COR-L47 (cell line): ENCODE results near the gene UGT1A10.
"Not testable (repeated sequence)": the region's sequence is repeated elsewhere in the genome, so short reads cannot be mapped to it uniquely, and the experiment has no call there.

Experiments
- DNase-seq: peaks from one replicate; lab custom pipeline; 2025; lab: John Stamatoyannopoulos, UW

The UGT1A10 gene

DNA sequence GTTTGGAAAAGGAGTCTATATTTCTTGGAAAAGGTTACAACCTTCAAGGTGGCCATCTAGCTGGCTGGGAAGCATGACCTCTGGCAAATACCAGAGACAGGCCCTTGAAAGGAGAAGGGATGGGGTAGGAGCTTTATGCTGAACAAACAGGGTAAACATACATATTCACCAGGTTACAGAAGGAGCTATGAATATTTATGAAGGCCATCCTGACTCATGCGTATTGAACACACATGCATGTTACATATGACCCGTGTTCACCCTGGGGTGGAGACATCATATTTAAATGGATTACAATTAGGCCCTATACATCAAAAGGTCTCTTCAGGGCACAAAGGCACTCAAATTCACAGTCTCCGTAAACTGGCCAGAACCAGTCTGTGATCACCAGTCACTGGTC, 19.7 kb downstream of the UGT1A10 start:
- not testable (repeated sequence) for DNase-seq

DNA sequence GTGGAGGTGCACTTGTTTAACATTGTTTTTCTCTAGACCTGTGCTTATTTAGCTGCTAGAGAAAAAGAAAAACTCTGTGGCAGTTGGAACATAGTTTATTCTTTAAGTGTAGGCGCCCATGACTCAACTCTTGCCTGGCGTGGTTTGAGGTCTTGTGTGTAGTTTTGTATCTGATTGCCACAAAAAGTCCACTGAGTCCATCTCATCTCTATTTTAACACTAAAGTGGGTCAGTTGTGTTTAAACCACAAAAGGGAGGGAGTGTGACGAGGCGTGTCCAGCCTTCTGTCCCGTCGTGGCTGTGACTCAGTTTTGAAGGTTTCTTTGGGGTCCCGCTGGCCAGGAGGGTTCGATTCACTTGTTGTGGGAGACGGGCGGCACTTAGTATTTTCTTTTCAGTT, 20.2 kb downstream of the UGT1A10 start:
- no peak for DNase-seq

DNA sequence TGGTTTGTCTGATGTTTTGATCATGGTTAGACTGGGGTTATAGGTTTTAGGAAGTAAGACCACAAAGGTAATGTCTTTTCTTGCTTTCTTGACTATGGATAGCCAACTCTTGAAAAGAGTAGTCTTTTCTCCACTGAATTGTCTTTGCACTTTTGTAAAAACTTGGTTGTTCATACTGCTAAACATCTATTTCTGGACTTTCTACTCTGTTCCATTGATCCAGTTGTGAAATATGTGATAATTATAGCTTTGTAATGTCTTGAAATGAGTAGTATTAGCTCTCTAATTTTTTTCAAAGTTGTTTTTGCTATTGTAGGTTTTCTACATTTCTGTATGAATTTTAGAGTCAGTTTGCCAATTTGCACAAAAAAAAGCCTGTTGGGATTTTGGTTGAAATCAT, 22.4 kb downstream of the UGT1A10 start:
- DNase-seq: no peak

DNA sequence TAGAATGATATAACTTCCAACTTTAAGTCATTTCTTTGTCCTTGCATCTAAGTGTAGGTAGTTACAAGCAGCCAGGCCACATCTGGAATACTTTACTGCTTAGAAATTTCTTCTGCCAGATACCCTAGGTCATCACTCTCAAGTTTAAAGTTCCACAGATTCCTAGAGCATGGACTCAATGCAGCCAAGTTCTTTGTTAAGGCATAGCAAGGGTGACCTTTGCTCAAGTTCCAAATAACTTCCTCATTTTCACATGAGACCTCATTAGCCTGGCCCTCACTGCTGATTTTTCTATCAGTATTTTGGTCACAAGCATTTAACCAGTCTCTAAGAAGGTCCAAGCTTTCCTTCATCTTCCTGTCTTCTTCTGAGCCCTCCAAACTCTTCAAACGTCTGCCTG, 27.7 kb downstream of the UGT1A10 start:
- DNase-seq: no peak

DNA sequence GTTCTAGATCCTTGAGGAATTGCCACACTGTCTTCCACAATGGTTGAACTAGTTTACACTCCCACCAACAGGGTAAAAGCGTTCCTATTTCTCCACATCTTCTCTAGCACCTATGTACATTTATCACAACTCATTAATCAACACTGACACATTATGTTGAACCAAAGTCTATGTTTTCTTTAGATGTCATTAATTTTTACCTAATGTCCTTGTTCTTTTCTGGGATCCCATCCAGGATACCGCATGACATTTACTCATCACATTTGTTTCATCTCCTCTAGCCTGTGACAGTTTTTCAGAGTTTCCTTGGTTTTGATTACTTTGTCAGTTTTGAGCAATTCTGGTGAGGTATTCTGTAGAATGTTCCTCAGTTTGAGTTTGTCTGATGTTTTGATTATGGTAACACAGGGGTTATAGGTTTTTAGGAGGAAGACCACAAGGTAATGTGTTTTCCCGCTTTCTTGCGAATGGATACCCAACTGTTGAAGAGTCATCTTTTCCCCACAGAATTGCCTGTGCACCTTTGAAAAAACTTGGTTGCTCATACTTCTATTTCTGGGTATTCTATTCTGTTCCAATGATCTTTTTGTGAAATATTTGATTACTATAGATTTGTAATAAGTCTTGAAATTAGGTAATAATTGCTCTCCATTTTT, 32.5 kb downstream of the UGT1A10 start:
- no peak for DNase-seq

DNA sequence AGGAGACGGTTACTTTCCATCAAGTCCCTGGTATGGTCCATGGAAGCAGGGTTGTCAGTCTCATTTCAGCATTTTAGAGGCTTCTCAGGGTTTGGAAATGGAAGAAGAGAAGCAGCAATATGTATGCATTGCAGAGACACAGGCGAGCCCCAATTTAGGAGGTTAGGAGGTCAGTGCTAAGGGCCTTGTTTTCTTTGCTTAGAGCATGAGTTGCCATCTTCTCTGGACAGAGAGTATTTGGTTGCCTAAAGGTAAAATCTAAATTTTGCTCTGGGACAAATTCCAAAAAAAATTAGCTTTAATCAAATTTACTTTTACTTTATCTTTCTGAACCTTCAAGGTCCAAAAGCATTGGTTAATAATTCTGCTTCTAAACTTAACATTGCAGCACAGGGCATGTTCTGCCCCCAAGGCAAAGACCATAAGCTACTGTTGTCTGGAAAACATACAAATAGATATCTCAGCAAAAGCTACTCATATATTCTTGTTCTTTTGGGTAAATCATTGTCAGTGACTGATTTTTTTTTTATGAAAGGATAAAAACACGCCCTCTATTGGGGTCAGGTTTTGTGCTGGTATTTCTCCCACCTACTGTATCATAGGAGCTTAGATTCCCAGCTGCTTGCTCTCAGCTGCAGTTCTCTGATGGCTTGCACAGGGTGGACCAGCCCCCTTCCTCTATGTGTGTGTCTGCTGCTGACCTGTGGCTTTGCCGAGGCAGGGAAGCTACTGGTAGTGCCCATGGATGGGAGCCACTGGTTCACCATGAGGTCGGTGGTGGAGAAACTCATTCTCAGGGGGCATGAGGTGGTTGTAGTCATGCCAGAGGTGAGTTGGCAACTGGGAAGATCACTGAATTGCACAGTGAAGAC, 35.3 kb downstream of the UGT1A10 start, which contains the start of gene UGT1A9:
TSS of gene UGT1A9 (plus strand) at position 609 of the 872 bp plus-strand sequence. CDS start at position 646, 37 bp downstream.
- no peak for DNase-seq

DNA sequence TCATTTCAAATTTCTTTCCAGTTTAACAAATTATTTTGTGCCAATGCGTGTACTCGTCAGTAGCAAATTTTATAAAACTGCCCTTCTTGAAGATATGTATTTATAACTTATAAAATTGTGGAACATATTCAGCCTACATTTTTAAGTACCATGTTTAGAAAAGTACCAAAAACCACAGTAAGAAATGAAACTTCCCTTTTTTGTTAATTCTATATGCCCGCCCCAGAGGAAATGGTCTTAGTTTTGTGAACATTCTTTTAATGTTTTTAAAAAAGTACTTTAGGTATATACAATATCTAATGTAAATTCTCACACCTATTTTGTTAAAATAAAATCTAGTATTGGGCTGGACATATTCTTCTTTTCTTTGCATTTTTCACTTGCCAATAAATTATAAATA, 36.6 kb downstream of the UGT1A10 start:
- no peak for DNase-seq

DNA sequence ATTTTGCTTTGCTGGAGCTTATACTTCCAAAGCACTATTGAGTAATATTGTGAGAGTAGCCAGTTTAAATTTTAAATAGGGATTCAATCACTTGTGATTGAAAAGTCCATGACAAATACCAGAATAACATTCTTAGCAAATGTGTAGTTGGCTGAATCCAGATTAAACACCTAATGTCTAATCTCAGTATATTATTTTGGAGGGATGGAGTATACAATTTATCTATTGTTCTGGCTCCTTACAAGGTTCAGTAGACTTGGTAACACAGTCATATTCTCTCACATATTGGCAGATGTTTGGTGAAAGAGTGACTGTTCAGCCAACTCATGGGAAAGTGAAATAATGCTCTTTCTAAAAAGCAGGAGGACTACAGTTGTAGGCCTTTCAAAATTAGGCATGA, 37.6 kb downstream of the UGT1A10 start:
- no peak for DNase-seq

DNA sequence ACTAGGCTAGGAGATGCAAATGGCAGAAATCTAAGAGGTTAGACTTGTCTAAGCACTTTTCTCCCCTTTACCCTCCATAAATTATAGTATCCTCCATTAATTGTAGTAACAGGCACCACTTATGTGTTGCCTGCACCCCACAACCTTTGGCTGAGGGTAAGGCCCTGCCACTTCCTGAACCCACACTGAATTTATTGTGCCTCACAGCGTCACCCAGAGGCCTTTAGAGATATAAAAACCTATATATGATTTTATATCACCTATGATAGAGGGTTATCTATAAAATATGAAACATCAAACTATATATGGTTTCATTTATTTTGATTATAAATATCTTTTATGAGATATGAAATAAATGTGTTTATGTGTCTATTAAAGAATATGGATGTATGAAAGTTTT, 38.1 kb downstream of the UGT1A10 start:
- no peak for DNase-seq

DNA sequence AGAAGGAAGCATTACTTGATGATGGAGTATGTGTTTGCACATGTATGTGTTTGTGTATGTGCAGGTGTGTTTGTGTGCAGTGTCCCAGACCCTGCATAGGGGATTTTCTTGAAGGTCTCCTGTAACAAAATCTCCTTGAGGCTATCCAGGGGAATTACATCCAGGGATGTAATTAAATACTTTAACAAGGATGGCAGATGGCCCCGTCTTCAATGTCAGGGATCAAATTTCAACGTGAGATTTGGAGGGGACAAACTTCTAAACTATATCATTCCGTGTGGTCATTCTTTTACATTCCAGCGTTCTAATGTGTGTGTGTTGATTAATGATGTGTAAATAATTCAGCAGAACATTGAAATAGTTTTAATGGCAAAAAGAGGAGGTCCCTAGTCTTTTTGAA, 38.7 kb downstream of the UGT1A10 start:
- no peak for DNase-seq

DNA sequence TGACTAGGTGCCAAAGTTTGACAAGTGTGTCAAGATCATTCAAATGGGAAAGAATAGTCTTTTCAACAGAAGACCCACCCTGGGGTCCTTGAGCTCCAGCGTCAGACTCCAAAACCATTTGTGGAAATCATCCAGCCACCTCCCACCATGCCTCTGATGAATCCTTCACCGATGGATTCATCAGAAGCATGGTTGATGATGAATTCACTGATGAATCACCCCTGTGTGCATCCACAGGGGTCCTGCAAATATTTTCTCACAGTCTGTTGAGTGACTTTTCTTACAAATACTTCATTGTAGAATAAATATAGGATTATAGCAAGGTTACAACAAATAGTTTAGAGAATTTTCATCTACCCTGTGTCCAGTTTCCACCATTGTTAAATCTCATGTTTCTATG, 39.8 kb downstream of the UGT1A10 start:
- DNase-seq: no peak

DNA sequence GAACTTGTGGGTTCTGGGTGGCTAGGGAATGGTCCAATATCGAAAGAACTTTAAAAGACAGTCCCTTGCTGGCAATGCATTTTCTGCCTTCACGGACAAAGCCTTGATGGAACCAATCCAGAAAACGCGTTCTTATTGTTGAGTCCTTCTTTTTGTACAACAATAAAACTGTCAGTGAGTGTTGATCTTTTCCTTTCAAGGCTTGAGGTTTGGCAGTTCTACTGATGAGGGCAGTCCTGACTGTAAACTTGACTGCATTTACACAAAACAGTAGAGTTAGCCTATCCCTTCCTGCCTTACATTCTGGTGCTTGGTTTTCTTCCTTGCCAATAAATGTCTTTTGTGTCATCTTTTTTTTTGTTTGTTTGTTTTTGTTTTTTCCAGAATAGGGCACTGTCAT, 42.9 kb downstream of the UGT1A10 start:
- peak; percentile 5 for DNase-seq

DNA sequence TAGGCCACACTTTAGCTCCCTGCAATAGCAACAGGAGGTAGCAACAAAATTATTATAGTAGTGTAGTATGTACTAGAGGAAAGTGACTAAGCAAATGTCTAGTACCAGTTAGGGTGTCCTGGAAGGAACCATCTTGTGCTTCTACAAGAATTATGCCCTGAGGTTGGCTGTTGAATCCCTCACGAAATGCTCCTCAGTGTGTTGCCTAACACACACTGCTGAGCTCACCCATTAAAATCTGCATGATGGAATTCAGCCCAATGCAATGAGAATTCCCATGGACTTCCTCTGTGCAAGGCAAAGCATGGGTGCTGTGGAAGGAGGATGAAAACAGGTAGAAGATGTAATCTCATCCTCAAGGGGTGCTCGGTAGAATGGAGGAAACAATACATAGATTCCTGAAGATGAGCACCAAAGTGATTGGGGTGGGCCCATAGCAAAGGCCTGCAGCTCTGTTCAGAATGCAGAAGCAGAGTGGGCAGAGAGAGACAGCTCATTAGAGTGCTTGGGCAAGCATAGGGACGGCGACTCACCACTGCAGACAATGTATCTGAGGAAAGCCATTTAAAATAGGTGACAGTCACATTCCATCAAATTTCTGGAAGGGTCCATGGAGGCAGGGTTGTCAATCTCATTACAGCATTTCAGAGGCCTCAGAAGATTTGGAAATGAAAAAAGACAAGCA, 44.3 kb downstream of the UGT1A10 start:
- no peak for DNase-seq

DNA sequence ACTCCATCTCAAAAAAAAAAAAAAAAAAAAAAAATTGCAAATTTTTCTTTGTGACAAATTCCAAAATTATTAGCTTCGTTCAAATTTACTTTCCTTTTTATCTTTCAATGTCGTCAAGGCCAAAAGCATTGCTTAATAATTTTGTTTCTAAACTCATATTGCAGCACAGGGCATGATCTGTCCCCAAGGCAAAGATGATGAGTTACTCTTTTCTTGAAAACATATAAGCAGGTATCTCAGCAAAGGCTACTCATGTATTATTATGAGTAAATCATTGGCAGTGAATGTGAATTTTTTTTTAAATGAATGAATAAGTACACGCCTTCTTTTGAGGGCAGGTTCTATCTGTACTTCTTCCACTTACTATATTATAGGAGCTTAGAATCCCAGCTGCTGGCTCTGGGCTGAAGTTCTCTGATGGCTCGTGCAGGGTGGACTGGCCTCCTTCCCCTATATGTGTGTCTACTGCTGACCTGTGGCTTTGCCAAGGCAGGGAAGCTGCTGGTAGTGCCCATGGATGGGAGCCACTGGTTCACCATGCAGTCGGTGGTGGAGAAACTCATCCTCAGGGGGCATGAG, 45.4 kb downstream of the UGT1A10 start, which contains the start of gene UGT1A7:
TSS of gene UGT1A7 (plus strand) at position 381 of the 579 bp plus-strand sequence. CDS start at position 418, 37 bp downstream.
- no peak for DNase-seq

DNA sequence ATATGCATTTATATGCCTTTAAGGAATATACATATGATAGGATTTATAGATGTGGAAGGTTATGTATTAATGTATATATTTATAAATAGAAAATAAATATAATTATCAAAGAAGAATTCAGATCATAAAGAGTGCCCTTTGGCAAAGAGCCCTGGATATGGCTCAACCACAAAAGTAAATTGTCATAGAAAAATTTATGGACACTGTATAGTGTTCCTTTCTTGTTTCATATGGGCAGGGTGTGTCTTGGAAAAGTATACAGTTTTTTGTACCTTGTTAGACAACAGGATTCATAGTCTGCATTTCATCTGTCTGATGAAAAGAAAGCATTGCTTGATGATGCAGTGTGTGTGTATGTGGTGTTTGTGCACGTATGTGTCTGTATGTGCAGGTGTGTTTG, 48.4 kb downstream of the UGT1A10 start:
- DNase-seq: no peak

DNA sequence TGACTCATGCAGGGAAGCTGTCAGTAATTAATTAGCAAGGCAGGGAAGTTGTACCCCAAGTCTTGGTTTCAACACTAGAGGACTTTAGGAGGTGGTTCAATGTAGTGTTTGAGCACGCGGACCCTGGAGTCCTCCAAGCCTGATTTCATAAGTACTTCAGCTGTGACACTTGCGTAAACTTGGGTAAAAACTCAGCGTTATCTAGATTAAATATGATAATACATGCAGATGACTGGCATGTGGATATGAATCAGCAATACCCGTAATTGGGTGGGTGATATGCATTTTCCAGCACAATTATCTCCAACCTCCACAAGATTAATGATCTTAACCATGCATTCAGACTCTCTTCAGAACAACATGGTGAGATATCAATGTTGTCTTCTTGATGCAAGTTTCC, 50.7 kb downstream of the UGT1A10 start:
- DNase-seq: no peak

DNA sequence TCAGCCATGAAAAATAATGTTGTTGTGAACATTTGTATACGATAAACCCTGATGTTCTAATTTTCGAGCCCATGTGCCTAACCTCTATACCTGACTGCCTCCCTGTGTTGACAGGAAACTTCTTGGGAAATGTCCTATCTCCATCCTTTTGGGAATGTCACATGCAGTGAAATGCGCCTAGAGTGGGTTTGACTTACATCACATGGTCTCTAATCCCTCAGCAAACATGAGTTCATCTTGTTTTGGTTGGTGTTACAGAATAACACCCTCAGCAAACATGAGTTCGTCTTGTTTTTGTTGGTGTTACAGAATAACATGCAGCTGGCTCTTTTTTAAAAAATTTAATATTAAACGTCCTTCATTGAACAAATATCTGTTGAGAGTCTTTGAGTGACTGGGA, 52.1 kb downstream of the UGT1A10 start:
- no peak for DNase-seq

DNA sequence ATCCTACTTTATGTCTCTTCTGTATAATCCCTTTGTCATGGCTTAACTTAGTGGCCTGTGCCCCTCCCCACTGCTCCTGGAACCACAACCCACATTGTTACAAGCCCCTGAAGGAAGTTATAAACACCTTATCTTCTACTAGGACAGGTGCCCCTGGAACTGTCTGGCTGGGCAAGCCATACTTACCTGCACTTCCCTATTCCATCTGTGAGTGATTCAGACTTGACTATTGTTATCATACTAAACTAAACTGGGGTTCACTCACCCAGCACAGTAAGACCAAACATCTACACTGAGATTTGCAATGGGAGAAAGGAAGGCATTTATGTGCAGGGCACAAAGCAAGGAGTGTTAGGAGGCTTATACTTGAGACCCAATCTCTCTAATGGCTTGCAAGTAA, 52.8 kb downstream of the UGT1A10 start:
- DNase-seq: no peak

DNA sequence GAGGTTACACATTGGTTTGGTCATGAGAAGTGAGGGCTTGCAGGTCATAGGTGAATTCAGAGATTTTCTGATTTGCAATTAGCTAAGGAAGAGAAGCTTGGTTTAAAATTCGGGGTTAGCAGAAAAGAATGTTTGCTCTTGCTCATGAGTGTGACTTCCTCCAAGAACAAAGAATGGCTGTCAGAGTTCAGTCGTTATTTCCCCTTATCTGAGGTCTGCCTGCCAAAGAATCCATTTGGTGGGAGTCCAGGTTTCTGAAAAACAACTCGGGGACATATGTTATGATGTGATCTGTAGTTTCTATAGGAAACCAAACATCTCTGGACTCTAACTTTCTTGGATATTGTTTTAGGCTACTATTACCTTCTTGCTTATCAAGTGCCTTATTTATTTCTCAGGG, 53.3 kb downstream of the UGT1A10 start:
- no peak for DNase-seq

DNA sequence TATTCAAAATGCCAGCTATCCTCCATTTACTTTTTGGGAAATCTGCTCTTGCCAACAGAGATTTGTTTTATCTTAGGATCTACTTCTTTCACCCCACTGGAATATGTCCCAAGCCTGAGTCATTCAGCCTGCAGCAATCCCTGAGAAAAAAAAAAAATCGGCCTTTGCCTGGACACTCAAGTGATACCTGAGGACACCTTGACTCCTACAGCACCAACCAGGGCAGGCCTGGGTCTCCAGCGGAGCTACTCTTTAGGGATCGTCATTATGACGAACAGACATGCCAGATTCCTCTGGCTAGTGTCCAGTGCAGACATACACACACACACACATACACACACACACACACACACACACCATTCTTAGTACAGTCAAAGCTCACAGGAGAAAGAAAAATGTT, 54.2 kb downstream of the UGT1A10 start:
- DNase-seq: no peak

DNA sequence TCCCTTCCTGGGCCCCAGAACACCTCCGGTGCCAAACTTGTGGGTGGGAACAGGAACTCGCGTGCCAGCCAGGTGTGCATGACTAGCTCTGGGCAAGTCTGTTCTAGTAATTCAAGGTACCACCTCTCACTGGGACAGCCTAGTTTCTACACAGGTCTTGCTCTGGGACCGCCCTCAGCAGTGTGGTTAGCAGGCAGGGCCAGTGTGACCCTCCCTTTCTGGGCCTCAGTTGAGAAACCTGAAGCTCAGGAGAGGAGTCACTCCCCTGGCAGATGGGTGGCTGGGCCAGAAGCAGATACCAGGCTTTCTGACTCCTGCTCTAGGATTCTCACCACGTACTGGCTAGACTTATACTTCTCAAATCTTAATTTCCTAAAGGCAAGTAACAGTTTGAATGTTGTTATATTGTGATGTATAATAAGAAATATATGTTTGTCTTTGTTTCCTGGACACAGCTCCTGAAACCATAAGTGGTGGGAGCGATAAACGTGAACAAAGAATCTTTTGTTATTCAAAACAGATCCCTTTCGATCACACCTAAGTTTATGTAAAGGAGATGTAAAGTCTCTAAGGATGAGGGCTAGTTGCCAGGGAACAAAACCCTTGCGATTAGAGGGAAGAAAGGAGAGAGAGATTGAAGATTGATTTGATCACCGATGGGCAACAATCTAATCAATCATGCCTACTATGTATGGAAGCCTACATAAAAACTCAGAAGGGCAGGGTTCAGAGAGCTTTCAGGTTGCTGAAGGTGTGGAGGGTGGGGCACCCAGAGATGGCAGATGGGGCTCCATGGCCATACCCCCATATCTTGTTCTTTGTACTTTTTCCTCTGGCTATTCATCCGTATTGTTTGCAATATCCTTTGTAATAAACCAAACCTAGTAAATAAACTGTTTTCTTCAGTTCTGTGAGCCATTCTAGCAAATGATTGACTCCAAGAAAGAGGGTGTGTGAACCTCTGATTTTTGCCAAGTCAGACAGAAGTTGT, 55.5 kb downstream of the UGT1A10 start:
- no peak for DNase-seq
